GM12875 (cell line): ENCODE measurements around the gene MAPK8IP2.

Experiments used
- H3K4me3 ChIP-seq: one replicate; pipeline ENCODE4 v1.5.1; 2011; ENCODE audit warnings: low read depth, low read length, control low read depth
- TF ChIP-seq, protein P1 (sequence below): IDR thresholded peaks from 2 replicates; pipeline ENCODE4 v1.5.1; 2011; ENCODE audit warnings: low read depth, mild to moderate bottlenecking, control low read depth, inconsistent platforms, low read length, moderate library complexity, borderline replicate concordance; ENCODE audit not compliant: insufficient read depth

MAPK8IP2 gene

DNA sequence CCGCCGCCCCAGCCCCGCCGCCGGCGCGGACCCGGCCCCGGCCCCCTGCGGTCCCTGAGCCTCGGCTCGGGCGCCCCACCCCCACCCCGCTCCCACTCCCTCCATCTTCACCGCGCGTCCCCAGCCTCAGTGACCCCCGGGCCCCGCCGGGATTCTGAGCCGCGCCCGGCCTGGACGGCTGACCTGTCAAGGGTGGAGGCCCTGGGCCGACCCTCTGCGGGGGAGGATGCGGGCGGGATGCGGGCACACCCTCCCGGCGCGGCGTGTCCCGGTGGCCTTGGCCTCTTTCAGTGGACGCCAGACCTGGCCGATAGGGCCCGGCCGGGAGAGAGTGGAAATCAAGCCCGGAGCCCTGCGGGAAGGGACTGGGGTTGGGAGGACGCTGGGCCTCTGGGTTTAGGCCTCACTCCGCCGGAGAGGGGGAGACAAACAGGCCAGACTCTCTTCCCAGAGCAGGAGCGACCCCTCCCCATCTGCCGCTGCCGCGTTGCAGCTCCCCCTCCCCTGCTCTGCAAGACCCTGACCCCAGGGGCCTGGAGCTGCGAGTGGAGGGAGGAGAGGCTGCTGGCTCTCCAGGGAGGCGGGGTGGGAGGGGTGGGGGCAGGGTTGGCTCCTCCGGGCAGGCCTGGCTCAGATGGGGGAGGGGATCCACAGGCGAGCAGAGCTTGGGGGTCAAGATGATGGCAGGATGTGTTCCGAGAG, 525 bp downstream of the MAPK8IP2 start:
- no peak overlapping the region for H3K4me3 ChIP-seq

DNA sequence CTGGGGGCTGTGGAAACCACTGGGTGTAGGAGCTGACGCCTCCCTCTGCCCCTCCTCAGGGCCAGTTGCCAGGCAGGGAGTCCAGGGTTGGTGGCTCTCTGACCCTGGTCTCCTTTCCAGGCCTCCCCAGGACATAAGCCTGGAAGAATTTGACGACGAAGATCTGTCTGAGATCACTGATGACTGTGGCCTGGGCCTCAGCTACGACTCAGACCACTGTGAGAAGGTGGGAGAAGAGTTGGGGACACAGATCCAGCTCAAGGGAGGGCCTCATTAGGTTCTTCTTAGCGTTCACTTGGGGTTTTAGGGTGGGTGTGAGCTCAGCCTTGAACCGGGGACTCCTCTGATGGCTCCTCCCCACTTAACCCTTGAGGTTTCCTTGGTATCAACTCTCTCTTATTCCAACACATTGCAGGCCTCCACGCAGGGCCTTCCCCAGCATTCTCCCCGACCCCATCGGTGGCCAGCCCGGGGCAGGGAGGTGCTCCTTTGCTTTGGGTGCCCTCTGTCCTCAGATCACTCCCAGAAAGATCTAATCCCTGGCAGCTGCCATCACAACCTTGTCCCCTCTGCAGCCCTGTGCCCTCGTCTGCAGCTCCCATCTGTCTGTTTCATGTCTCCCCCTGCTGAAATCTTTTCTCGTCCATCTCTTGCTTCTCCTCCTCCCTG, 1.2 kb downstream of the MAPK8IP2 start:
- TF ChIP-seq, protein P1, sequence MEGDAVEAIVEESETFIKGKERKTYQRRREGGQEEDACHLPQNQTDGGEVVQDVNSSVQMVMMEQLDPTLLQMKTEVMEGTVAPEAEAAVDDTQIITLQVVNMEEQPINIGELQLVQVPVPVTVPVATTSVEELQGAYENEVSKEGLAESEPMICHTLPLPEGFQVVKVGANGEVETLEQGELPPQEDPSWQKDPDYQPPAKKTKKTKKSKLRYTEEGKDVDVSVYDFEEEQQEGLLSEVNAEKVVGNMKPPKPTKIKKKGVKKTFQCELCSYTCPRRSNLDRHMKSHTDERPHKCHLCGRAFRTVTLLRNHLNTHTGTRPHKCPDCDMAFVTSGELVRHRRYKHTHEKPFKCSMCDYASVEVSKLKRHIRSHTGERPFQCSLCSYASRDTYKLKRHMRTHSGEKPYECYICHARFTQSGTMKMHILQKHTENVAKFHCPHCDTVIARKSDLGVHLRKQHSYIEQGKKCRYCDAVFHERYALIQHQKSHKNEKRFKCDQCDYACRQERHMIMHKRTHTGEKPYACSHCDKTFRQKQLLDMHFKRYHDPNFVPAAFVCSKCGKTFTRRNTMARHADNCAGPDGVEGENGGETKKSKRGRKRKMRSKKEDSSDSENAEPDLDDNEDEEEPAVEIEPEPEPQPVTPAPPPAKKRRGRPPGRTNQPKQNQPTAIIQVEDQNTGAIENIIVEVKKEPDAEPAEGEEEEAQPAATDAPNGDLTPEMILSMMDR, result no peak
- H3K4me3 ChIP-seq, result no peak overlapping the region

More for the DNA sequence above, 525 bp downstream of the MAPK8IP2 start:
- TF ChIP-seq, protein P1, result no peak

DNA sequence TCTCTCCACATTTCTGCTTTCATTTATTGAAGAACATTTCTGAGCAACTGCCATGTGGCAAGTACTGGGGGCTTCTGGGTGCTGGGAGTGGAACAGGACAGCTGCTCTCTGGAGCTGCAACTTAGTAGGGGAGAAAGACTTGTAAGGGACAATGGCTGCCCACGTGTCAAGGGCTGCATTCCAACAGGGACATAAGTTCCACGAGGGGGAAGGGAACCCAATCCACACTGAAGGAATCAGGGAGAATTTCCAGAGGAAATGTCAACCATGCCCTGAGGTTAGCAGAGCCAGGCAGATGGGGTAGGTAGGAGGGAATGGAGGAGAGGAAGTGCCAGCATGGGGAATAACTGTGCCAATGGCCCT, 1.7 kb downstream of the MAPK8IP2 start:
- TF ChIP-seq, protein P1, result no peak
- no peak overlapping the region for H3K4me3 ChIP-seq

DNA sequence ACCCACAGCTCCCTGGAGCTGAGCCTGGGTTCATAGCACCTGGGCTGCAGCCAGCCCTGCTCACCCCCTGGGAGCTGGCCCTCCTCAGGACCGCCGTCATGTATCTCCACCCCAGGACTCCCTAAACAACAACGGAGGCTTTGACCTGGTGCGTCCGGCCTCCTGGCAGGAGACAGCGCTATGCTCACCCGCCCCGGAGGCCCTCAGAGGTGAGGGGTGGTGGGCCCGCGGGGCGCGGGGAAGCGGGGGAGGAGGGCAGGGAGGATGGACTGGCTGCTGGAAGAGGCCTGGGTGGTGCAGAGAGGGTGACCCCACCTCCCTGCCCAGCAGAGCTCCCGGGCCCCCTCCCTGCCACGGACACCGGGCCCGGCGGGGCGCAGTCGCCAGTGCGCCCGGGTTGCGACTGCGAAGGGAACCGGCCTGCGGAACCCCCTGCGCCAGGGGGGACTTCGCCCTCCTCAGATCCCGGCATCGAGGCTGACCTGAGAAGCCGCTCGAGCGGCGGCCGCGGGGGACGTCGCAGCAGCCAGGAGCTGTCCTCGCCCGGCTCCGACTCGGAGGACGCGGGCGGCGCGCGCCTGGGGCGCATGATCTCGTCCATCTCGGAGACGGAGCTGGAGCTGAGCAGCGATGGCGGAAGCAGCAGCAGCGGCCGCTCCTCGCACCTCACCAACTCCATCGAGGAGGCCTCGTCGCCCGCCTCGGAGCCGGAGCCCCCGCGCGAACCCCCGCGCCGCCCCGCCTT, 3.1 kb downstream of the MAPK8IP2 start:
- H3K4me3 ChIP-seq, result no peak overlapping the region

DNA sequence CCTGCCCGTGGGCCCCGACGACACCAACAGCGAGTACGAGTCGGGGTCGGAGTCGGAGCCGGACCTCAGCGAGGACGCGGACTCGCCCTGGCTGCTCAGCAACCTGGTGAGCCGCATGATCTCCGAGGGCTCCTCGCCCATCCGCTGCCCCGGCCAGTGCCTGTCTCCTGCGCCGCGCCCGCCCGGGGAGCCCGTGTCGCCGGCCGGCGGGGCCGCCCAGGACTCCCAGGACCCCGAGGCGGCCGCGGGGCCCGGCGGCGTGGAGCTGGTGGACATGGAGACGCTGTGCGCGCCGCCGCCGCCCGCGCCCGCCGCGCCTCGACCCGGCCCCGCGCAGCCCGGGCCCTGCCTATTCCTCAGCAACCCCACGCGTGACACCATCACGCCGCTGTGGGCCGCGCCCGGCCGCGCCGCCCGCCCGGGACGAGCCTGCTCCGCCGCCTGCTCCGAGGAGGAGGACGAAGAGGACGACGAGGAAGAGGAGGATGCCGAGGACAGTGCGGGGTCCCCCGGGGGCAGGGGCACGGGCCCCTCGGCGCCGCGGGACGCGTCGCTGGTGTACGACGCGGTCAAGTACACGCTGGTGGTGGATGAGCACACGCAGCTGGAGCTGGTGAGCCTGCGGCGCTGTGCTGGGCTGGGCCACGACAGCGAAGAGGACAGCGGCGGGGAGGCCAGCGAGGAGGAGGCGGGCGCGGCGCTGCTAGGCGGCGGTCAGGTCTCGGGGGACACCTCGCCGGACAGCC, 3.8 kb downstream of the MAPK8IP2 start:
- no peak overlapping the region for H3K4me3 ChIP-seq
- TF ChIP-seq, protein P1, result no peak

More for the DNA sequence above, 3.1 kb downstream of the MAPK8IP2 start:
- TF ChIP-seq, protein P1, result no peak

DNA sequence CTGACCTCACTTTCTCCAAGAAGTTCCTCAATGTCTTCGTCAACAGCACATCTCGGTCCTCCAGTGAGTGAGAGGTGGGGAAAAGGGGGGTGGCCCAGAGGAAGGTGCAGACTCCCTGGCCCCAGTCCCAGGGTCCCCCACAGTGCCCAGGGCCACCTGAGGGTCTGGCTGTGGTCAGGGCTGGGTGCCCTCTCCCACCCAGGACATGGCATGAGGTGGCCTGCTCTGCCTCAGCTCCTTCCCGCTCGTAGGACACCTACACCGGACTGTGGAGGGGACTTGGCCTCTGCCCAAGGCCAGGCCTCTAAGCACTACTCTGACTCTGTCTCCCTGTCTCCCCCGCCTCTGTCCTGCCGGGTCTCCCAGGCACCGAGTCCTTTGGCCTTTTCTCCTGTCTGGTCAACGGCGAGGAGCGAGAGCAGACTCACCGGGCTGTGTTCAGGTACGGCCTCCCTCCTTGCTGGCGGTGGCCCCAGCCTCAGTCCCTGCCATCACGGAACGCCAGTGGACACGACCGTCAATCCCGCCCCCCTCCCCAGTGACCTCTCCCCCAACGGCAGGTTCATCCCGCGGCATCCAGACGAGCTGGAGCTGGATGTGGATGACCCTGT, 4.5 kb downstream of the MAPK8IP2 start:
- H3K4me3 ChIP-seq, result no peak overlapping the region
- TF ChIP-seq, protein P1, result no peak
